ENCODE data around the gene CD33.

CD33 gene

DNA sequence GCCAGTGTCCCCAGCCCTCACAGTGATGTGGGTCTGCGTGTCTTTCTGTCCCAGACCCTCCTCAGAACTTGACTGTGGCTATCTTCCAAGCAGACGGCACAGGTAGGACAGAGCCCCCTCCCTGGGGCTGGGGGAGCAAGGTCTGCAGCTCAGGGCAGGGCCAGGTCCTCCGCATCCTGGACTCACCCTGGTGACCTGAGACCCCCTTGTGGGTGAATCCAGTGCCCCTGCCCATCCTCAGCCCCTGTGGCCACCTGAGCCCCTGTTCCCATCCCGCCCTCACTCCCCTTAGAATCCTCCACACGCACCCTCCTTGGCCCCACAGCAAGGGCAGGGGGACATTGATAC lies 39.0 kb upstream of the CD33 start:
- Histone ChIP-seq H3K9ac (ENCODE audit: low read depth, low read length) (no peak overlapping the region), H3K4me2 (ENCODE audit: insufficient read depth, low read length) (no peak overlapping the region), H2AFZ (ENCODE audit: low read depth, low read length) (no peak overlapping the region), H3K27ac (ENCODE audit: low read length) (no peak overlapping the region), H3K4me1 (ENCODE audit: insufficient read depth, low read length) (no peaks in the 10 kb centered on the region), H4K20me1 (ENCODE audit: insufficient read depth, low read length) (no peaks in the 10 kb centered on the region), H3K36me3 (ENCODE audit: insufficient read depth, low read length) (no peaks in the 10 kb centered on the region), H3K27me3 (ENCODE audit: insufficient read depth, low read length, poor library complexity) (no peaks in the 10 kb centered on the region), H3K9me3 (ENCODE audit: insufficient read depth, low read length, severe bottlenecking) (no peaks in the 10 kb centered on the region), H3K4me3 (ENCODE audit: low read depth in 1 of 2, low read length in 2 of 2) (no peak overlapping the region), H3K79me2 (ENCODE audit: insufficient read depth, low read length) (no peaks in the 10 kb centered on the region)
- ATAC-seq (ENCODE audit: insufficient read depth, low read depth) (no peak), DNase-seq (no peak)
- TF ChIP-seq, protein P1, sequence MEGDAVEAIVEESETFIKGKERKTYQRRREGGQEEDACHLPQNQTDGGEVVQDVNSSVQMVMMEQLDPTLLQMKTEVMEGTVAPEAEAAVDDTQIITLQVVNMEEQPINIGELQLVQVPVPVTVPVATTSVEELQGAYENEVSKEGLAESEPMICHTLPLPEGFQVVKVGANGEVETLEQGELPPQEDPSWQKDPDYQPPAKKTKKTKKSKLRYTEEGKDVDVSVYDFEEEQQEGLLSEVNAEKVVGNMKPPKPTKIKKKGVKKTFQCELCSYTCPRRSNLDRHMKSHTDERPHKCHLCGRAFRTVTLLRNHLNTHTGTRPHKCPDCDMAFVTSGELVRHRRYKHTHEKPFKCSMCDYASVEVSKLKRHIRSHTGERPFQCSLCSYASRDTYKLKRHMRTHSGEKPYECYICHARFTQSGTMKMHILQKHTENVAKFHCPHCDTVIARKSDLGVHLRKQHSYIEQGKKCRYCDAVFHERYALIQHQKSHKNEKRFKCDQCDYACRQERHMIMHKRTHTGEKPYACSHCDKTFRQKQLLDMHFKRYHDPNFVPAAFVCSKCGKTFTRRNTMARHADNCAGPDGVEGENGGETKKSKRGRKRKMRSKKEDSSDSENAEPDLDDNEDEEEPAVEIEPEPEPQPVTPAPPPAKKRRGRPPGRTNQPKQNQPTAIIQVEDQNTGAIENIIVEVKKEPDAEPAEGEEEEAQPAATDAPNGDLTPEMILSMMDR (IDR thresholded peaks at IDR 0.05; ENCODE audit: borderline replicate concordance, extremely low read depth, low read length, poor library complexity, severe bottlenecking) = no peak
- TF ChIP-seq EZH2 (IDR thresholded peaks at IDR 0.05; ENCODE audit: borderline replicate concordance, low read depth, low read length, severe bottlenecking) = no peak

DNA sequence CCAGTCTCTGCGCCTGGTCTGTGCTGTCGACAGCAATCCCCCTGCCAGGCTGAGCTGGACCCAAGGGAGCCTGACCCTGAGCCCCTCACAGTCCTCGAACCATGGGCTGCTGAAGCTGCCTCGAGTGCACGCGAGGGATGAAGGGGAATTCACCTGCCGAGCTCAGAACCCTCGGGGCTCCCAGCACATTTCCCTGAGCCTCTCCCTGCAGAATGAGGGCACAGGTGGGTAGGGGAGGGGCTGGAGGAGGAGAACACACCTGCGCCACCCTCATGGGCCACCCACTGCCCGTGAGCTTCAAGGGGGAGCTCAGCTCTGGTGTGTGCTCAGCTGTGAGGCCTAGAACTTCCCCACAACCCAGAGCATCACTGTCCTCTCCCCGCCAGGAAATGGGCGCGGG lies 38.6 kb upstream of the CD33 start:
- Histone ChIP-seq H3K36me3 (ENCODE audit: insufficient read depth, low read length) (no peaks in the 10 kb centered on the region), H3K4me1 (ENCODE audit: insufficient read depth, low read length) (no peaks in the 10 kb centered on the region), H3K9ac (ENCODE audit: low read depth, low read length) (no peak overlapping the region), H3K9me3 (ENCODE audit: insufficient read depth, low read length, severe bottlenecking) (no peaks in the 10 kb centered on the region), H3K4me2 (ENCODE audit: insufficient read depth, low read length) (no peak overlapping the region), H2AFZ (ENCODE audit: low read depth, low read length) (no peak overlapping the region), H3K27ac (ENCODE audit: low read length) (no peak overlapping the region), H3K27me3 (ENCODE audit: insufficient read depth, low read length, poor library complexity) (no peaks in the 10 kb centered on the region), H3K4me3 (ENCODE audit: low read depth in 1 of 2, low read length in 2 of 2) (no peak overlapping the region), H4K20me1 (ENCODE audit: insufficient read depth, low read length) (no peaks in the 10 kb centered on the region), H3K79me2 (ENCODE audit: insufficient read depth, low read length) (no peaks in the 10 kb centered on the region)
- TF ChIP-seq EZH2 (IDR thresholded peaks at IDR 0.05; ENCODE audit: borderline replicate concordance, low read depth, low read length, severe bottlenecking) = no peak
- TF ChIP-seq, protein P1 (IDR thresholded peaks at IDR 0.05; ENCODE audit: borderline replicate concordance, extremely low read depth, low read length, poor library complexity, severe bottlenecking) = no peak
- DNase-seq (no peak), ATAC-seq (ENCODE audit: insufficient read depth, low read depth) (no peak)

DNA sequence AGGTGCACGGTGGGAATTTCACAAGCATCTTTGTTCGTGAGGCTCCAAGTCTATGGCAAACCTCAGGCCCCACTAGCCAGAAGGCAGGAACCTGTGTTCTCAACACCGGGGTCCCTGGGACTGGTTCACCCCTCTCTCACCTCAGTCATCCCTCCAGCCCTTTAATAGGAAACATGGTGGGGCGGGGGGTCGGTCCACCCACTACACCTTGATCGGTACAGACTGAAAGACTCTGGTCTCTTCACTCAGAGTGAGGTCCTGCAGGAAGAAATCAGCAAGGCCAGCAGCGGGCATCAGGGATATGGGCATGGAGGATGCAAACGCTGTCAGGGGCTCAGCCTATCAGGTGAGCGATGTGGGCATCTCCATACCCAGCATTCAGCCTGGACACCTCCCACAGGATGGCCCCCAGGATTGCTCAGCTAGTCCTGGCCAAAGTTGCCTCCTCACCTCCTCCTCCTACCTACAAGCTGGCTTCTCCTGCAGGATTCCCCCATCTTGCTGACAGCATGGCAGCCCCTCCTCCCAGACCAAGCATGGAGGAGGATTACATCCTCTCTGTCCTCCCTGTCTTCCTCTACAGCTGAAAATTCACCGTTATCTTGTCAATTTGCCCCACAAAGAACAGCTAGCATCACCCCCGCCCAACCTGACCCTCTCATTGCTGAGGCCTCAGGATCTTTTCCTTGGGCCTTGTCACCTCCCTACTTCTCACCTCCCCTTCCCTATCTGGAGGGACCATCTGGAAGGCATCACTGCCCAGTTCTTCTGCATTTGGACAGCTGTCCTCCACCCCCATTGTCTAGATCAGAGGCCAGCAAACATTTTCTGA lies 37.3 kb upstream of the CD33 start:
- Histone ChIP-seq H3K27me3 (ENCODE audit: insufficient read depth, low read length, poor library complexity) (no peaks in the 10 kb centered on the region), H3K79me2 (ENCODE audit: insufficient read depth, low read length) (no peaks in the 10 kb centered on the region), H3K4me2 (ENCODE audit: insufficient read depth, low read length) (no peak overlapping the region), H3K4me1 (ENCODE audit: insufficient read depth, low read length) (no peaks in the 10 kb centered on the region), H4K20me1 (ENCODE audit: insufficient read depth, low read length) (no peaks in the 10 kb centered on the region), H3K36me3 (ENCODE audit: insufficient read depth, low read length) (no peaks in the 10 kb centered on the region), H3K9me3 (ENCODE audit: insufficient read depth, low read length, severe bottlenecking) (no peaks in the 10 kb centered on the region), H3K4me3 (ENCODE audit: low read depth in 1 of 2, low read length in 2 of 2) (no peak overlapping the region), H3K27ac (ENCODE audit: low read length) (no peak overlapping the region), H3K9ac (ENCODE audit: low read depth, low read length) (no peak overlapping the region), H2AFZ (ENCODE audit: low read depth, low read length) (no peak overlapping the region)
- no peak for TF ChIP-seq EZH2 (IDR thresholded peaks at IDR 0.05; ENCODE audit: borderline replicate concordance, low read depth, low read length, severe bottlenecking)
- TF ChIP-seq, protein P1 (IDR thresholded peaks at IDR 0.05; ENCODE audit: borderline replicate concordance, extremely low read depth, low read length, poor library complexity, severe bottlenecking) = no peak
- ATAC-seq (ENCODE audit: insufficient read depth, low read depth) (no peak), DNase-seq (no peak)
